ENCODE data around the gene SLC37A1.

The SLC37A1 gene

GRCh38 chr21:42612390-42612789 lies 98.7 kb downstream of the SLC37A1 start (continued):
- TF ChIP-seq ZBTB49 (tag by site-specific recombination; IDR thresholded peaks at IDR 0.05; ENCODE audit: low read depth) (no peak), PRDM10 (tag by site-specific recombination; IDR thresholded peaks at IDR 0.05) (no peak), KLF8 (tag by site-specific recombination; IDR thresholded peaks at IDR 0.05) (no peak), ZNF248 (tag by site-specific recombination; IDR thresholded peaks at IDR 0.05) (no peak), ZNF518A (tag by site-specific recombination; conservative IDR thresholded peaks at IDR 0.05; ENCODE audit: low read depth) (no peak), SCRT1 (tag by site-specific recombination; IDR thresholded peaks at IDR 0.05; ENCODE audit: borderline replicate concordance) (no peak), ZNF610 (tag by site-specific recombination; IDR thresholded peaks at IDR 0.05; ENCODE audit: borderline replicate concordance) (no peak), ZNF221 (tag by site-specific recombination; IDR thresholded peaks at IDR 0.05; ENCODE audit: borderline replicate concordance) (no peak), ZNF26 (tag by site-specific recombination; IDR thresholded peaks at IDR 0.05) (no peak), ZNF280D (tag by site-specific recombination; IDR thresholded peaks at IDR 0.05) (no peak)
